ENCODE measurements around the gene NOX5. TPM values are rescaled to one million over a fixed set of nuclear protein-coding genes. Genes with fewer than 3 reads are reported as not detected.

Gene NOX5
- total RNA-seq, 4 donors from 2014 or later: 1.6 TPM; not detected in 3

DNA sequence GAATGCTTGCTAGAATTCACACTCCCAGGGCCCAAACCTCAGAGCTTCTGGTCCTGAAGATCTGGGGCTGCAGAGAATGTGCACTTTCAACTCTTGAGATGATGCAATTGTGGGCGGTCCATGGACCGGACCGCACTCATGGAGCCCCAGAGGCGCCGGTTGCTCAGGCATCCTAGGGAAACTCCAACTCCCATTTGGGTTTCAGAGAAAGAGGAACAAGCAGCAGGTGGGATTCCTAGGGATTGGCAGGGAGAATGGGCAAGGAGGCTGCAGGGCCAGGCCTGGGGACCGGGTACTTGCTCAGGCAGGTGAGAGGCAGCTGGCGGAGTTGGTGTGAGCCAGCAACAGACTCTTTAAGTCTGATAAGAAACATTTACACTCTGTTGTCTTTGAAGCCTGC, 3.5 kb downstream of the NOX5 start:
- no peaks in the 10 kb centered on the region for H3K4me1 ChIP-seq
- no peak overlapping the region for H3K27ac ChIP-seq
- H3K4me3 ChIP-seq: no peak overlapping the region
- no peak for TF ChIP-seq POLR2A (IDR thresholded peaks at IDR 0.05)
- TF ChIP-seq EP300 (IDR thresholded peaks at IDR 0.05): no peak
- TF ChIP-seq, protein P1, sequence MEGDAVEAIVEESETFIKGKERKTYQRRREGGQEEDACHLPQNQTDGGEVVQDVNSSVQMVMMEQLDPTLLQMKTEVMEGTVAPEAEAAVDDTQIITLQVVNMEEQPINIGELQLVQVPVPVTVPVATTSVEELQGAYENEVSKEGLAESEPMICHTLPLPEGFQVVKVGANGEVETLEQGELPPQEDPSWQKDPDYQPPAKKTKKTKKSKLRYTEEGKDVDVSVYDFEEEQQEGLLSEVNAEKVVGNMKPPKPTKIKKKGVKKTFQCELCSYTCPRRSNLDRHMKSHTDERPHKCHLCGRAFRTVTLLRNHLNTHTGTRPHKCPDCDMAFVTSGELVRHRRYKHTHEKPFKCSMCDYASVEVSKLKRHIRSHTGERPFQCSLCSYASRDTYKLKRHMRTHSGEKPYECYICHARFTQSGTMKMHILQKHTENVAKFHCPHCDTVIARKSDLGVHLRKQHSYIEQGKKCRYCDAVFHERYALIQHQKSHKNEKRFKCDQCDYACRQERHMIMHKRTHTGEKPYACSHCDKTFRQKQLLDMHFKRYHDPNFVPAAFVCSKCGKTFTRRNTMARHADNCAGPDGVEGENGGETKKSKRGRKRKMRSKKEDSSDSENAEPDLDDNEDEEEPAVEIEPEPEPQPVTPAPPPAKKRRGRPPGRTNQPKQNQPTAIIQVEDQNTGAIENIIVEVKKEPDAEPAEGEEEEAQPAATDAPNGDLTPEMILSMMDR (IDR thresholded peaks at IDR 0.05): no peak
- TF ChIP-seq POLR2AphosphoS5 (IDR thresholded peaks at IDR 0.05): no peak
- no peak for DNase-seq (ENCODE audit: low spot score in 2 of 2)
- peaks cover 6% of the 10 kb centered on the region for H3K27me3 ChIP-seq
- WGBS: 57% methylated on average over 7 of the region's 7 CpGs
- no peaks in the 10 kb centered on the region for H3K9me3 ChIP-seq
- no peaks in the 10 kb centered on the region for H3K36me3 ChIP-seq

DNA sequence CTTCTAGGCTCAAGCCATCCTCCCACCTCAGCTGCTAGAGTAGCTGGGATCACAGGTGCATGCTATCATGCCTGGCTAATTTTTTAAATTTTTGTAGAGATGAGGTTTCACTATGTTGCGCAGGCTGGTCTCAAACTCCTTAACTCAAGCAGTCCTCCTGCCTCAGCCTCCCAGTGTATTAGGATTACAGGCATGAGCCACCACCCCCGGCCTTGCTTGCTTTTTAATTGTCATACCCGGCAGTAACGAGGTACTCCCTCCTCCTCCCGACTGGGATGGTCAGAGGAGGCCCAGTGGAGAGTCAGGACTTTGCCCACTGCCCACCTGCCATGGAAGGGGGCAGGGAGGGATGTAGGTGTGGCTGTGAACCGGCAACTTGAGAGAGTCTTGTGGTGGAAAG, 4.5 kb downstream of the NOX5 start:
- no peak overlapping the region for H3K27ac ChIP-seq
- 83% methylated on average over 6 of the region's 6 CpGs for WGBS
- H3K9me3 ChIP-seq: no peaks in the 10 kb centered on the region
- DNase-seq (ENCODE audit: low spot score in 2 of 2): no peak
- no peak overlapping the region for H3K4me3 ChIP-seq
- H3K27me3 ChIP-seq: peaks cover 6% of the 10 kb centered on the region
- no peaks in the 10 kb centered on the region for H3K4me1 ChIP-seq
- no peaks in the 10 kb centered on the region for H3K36me3 ChIP-seq
- no peak for TF ChIP-seq EP300 (IDR thresholded peaks at IDR 0.05)
- TF ChIP-seq, protein P1 (IDR thresholded peaks at IDR 0.05): no peak
- no peak for TF ChIP-seq POLR2AphosphoS5 (IDR thresholded peaks at IDR 0.05)
- no peak for TF ChIP-seq POLR2A (IDR thresholded peaks at IDR 0.05)

DNA sequence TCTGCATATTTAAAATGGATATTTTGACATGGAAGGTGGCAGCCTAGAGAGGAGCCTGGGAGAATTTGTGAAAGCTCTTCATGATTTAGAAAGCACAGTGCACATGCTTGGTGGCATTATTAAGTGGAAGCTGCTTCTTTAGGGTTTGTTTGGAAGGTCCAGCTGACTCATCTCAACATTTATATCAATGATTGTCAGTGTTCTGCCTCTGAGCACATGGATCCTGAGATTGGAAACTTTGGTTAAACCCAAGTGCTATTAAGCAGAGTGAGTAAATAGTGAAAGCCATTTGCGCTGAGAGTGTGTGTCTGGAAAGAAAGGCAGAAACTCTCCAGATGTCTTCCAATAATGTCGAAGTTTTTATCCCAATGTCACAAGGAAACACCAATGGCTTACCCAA, 7.4 kb downstream of the NOX5 start:
- Histone ChIP-seq H3K4me3 (no peak overlapping the region), H3K27ac (no peak overlapping the region), H3K4me1 (no peaks in the 10 kb centered on the region), H3K9me3 (no peaks in the 10 kb centered on the region), H3K36me3 (no peaks in the 10 kb centered on the region), H3K27me3 (peaks cover 3% of the 10 kb centered on the region)
- TF ChIP-seq, protein P1 (IDR thresholded peaks at IDR 0.05): no peak
- TF ChIP-seq EP300 (IDR thresholded peaks at IDR 0.05) (no peak), POLR2A (IDR thresholded peaks at IDR 0.05) (no peak), POLR2AphosphoS5 (IDR thresholded peaks at IDR 0.05) (no peak)
- WGBS: 83% methylated on average over 2 of the region's 2 CpGs
- DNase-seq (ENCODE audit: low spot score in 2 of 2): no peak

DNA sequence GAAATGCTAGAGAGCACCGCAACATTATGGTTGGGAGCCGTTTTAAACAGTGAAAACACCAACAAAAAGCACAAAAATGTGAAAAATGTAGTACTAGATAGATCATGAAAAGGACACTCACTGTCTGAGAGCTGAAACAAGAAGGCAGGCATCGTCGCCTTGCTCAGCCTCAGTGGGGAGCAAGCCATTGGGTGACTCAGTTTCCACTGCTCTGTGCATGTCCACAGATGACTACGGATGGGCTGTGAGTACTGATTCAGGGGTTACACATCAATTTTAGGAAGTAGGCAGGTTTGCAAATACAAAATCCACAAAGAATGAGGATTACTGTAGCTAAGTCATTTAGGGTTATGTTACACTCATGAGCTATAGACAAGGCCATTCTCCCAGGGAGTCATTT, 10.8 kb downstream of the NOX5 start:
- H3K27ac ChIP-seq: no peak overlapping the region

DNA sequence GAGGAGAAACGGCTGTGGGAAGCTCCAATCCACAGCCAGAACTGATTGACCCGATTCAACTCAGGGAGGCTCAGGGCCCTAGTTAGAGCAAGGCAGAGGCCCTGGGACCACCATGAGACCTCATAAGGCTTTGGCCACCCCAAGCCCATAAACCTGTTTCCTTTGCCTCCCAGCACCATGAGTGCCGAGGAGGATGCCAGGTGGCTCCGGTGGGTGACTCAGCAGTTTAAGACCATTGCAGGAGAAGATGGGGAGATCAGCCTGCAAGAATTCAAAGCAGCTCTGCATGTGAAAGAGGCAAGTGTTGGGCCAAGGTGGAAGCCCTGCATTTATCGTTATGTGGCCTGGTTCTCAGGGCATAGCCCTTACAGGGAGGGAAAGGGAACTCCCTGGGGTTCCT, 11.9 kb downstream of the NOX5 start:
- H3K4me1 ChIP-seq: peaks cover 3% of the 10 kb centered on the region
- H3K4me3 ChIP-seq: no peak overlapping the region
- peaks cover 4% of the 10 kb centered on the region for H3K27me3 ChIP-seq
- WGBS: 87% methylated on average over 4 of the region's 5 CpGs
- H3K9me3 ChIP-seq: no peaks in the 10 kb centered on the region
- TF ChIP-seq EP300 (IDR thresholded peaks at IDR 0.05) (no peak), POLR2AphosphoS5 (IDR thresholded peaks at IDR 0.05) (no peak), POLR2A (IDR thresholded peaks at IDR 0.05) (no peak)
- TF ChIP-seq, protein P1 (IDR thresholded peaks at IDR 0.05): no peak
- no peak for DNase-seq (ENCODE audit: low spot score in 2 of 2)
- no peak overlapping the region for H3K27ac ChIP-seq
- H3K36me3 ChIP-seq: no peaks in the 10 kb centered on the region

More for the DNA sequence above, 10.8 kb downstream of the NOX5 start:
- no peak for TF ChIP-seq POLR2AphosphoS5 (IDR thresholded peaks at IDR 0.05)
- TF ChIP-seq POLR2A (IDR thresholded peaks at IDR 0.05): no peak
- Histone ChIP-seq H3K4me3 (no peak overlapping the region), H3K4me1 (no peaks in the 10 kb centered on the region), H3K9me3 (no peaks in the 10 kb centered on the region), H3K27me3 (peaks cover 4% of the 10 kb centered on the region), H3K36me3 (no peaks in the 10 kb centered on the region)
- DNase-seq (ENCODE audit: low spot score in 2 of 2): no peak
- 79% methylated on average over 5 of the region's 5 CpGs for WGBS

DNA sequence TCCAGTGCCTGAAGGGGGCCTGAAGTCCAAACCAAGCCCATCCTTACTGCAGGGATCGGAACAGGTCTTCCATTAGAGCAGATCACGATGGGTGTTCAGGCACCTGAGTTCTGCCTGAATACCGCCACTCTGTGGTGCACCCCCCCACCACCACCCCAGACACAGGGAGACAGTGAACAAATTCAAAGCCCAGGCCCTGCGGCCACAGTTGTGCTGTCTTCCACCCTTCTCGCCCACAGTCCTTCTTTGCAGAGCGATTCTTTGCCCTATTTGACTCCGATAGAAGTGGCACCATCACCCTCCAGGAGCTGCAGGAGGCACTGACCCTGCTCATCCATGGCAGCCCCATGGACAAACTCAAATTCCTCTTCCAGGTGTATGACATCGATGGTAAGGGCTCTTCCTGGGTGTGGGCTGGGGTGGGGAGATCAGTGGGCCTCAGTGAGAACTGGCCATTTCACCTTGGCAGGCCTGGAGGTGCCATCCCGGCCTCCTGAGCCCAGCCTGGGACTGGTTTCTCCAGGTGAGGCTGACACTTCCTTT, 13.6 kb downstream of the NOX5 start:
- peaks cover 11% of the 10 kb centered on the region for H3K4me1 ChIP-seq
- no peaks in the 10 kb centered on the region for H3K9me3 ChIP-seq
- no peak for DNase-seq (ENCODE audit: low spot score in 2 of 2)
- H3K27ac ChIP-seq: no peak overlapping the region
- H3K36me3 ChIP-seq: no peaks in the 10 kb centered on the region
- 92% methylated on average over 9 of the region's 9 CpGs for WGBS
- TF ChIP-seq EP300 (IDR thresholded peaks at IDR 0.05) (no peak), POLR2AphosphoS5 (IDR thresholded peaks at IDR 0.05) (no peak), POLR2A (IDR thresholded peaks at IDR 0.05) (no peak)
- TF ChIP-seq, protein P1 (IDR thresholded peaks at IDR 0.05): no peak
- H3K4me3 ChIP-seq: no peak overlapping the region
- peaks cover 8% of the 10 kb centered on the region for H3K27me3 ChIP-seq
